SKM-1 treated with dmso at 0.1 percent for 144 hours (cell line): Measurements from ENCODE around the gene DPP3.
A peak's percentile ranks its signal among the peaks of the same experiment; 100 is the strongest.

Experiments used
- DNase-seq: peaks from one replicate; lab custom pipeline; 2025; ENCODE audit not compliant: unreplicated experiment; lab: John Stamatoyannopoulos, UW

Gene DPP3

DNA sequence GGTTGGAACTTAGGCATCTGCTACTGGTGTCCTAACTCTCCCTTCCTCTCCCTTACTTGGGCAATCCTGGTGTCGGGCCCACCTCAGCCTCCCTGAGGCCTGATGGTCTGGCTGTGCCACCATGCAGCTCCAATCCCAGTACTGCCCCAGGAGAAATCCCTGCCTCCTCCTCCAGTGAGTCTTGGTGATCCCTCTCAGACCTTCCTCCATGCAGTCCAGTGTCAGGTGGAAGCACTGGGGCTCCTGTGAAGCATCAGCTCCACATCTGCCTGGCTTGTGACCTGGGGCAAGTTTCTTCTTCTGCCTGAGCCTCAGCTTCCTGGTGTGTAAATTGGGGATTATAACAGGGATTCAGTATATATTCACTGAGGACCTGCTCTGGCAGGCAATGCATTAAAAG lies 15.3 kb upstream of the DPP3 start:
- DNase-seq = no peak

DNA sequence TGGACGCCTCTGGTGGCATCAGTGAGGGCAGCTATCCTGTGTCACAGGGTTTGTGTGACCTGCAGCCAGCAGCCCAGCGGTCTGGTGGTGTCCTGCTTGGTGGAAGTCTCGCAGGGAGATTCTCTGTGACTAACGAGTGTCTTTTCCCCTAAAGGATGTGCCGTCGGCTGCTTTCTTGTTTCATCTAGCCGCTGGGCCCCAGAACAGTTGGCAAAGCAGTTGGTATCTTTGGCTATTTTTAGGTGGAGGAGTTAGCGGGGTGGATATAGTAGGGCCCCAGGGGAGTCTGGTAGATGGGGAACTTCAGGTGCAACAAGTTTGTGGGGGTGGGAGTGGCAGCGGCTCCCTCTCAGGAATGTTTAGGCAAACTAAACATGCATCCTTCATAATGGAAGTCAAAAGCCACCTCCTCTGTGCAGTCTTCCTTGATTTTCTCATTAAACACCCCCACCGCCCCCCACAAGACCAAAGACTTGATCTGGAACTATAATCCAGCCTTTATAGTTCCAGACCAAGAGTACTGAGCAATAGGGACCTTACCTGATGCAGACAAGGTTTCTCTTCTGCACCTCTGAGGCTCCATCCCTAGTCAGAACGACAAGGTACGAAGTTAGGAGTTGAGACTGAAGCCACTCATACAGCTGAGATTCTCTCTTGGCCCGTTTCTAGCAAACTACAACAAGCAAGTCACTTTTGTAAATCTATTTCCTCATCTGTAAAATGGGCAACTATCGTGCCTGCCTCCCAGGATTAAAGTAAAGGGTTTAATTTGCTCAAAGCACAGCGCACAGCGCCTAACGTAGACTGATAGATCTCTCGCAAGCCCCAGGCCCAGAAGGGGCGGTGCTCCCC lies 14.6 kb upstream of the DPP3 start:
- no peak for DNase-seq

DNA sequence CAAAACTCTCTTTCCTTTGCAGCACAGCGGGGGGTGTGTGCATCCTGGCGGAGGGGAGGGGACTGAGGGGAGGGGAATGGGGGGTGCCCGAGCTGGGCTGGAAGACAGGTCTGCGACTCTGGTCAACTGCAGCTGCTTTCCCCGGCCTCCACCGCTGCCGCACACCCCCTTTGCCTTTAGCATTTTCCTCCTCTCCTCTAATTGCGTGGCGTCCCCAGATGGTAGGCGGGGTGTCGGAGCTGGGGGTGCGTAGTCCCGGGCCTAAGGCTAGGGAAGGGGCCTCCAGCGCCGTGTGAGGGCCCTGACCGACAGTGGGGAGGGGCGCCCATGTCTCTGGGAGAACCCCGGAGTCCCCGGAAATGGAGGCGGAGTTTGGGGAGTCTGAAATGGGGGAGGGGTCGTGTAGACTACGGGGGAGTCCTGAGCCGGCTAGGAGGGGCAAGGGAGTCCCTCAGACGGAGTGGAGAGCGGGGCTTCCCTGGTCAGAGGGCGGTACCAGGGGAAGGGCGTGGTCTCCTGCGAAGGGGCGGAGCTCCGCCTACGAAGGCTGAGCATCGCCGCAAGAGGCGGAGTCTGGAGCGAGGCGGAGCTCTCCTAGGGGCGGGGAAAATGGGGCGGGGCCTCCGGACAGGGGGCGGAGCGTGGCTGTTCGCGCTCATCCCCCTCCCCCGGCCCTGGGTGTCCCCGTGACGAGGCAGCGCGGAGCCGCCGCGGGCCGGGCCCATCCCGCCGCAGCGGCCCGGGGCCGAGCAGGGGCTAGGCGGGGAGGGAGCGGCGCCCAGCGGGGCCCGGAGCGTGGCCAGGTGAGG lies 13.8 kb upstream of the DPP3 start, which contains the start of gene PELI3:
Gene PELI3 (plus strand): TSS at position 681 of the 809 bp plus-strand sequence. CDS start 1,224 bp downstream, outside the sequence.
- DNase-seq = peak; percentile 77

GRCh38 chr11:66467034-66467659 lies 13.1 kb upstream of the DPP3 start:
- DNase-seq = no peak

- peak; percentile 86 for DNase-seq
Measured at GRCh38 chr11:66467756-66468155, 12.5 kb upstream of the DPP3 start.

GRCh38 chr11:66468691-66469090 lies 11.5 kb upstream of the DPP3 start:
- DNase-seq = no peak

GRCh38 chr11:66469441-66469840 lies 10.8 kb upstream of the DPP3 start:
- DNase-seq = no peak

GRCh38 chr11:66470015-66470414 lies 10.2 kb upstream of the DPP3 start:
- DNase-seq = no peak

DNA sequence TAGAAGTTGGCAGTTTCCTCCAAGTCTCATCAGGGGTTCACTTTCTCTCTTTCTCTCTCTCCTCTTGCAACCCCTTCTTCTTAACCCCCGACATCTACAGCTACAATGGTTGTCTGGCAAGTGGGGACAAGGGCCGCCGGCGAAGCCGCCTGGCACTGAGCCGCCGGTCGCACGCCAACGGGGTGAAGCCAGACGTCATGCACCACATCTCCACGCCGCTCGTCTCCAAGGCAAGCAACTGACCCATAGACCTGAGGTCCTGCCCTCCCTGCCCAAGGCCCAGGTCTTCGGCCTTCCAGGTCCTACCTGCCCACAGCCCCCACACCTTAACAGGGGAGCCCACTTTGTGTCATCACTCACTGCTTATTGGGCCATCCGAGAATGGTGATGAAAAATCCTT lies 9.1 kb upstream of the DPP3 start:
- DNase-seq = no peak

DNA sequence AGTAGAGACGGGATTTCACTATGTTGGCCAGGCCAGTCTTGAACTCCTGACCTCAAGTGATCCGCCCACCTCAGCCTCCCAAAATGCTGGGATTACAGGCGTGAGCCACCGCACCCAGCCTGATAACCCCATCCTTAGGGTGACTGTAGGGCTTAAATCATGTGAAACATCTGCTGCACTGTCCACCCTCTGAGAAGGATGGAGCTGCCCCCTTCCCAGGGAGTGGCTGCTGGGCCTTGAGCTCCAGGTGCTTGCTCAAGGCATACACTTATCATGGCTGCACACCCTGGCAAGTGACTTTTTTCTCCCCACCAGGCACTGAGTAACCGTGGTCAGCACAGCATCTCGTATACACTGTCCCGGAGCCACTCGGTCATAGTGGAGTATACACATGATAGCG lies 8.2 kb upstream of the DPP3 start:
- no peak for DNase-seq

DNA sequence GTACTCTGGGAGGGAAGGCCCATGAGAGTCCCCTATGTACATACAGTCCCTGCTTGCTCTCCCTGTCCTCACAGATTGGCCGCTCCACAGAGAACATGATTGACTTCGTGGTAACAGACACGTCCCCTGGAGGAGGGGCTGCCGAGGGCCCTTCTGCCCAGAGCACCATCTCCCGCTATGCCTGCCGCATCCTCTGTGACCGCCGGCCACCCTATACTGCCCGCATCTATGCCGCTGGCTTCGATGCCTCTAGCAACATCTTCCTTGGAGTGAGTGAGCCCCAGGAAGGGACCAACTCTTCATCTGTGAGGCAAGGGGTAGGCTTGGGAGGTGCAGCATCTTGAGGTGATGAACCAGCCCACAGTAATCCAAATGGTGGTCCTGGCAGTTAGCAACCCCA lies 7.1 kb upstream of the DPP3 start:
- no peak for DNase-seq

DNA sequence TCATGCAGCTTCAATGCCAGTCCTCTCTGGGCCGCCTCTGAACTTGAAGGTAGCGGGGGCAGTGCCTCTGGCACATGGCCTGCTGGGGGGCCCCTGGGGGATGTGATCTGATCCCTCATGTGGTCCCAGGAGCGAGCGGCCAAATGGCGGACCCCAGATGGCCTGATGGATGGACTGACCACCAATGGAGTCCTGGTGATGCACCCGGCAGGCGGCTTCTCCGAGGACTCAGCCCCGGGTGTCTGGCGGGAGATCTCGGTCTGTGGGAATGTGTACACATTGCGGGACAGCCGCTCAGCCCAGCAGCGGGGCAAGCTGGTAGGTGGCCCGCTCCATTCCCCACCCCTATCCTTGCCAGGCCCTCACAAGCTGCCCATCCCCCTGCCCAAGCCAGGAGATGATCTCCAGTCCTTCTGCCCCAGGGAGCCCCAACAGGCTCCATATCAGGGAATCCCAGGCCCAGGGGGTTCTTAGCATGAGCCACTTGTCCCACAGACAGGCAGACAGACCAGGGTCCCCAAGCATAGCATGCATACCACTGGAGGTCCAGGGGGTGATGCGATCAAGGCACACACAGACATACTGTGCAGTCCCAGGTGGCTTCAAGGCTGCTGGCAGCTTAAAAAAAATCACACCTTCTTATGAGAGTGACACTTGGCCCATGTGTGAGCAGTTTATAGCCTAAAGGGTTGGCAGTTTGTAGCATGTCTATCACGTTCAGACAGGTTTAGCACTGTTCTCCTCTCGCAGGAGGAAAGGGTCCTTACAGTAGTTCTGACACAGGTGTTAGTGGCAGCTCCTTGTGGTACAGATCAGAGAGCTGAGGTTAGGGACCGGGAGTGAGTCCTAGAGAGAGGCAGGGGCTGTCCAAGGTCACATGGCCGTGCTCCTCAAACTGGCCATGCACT lies 6.4 kb upstream of the DPP3 start:
- no peak for DNase-seq

- DNase-seq = no peak
Measured at GRCh38 chr11:66475349-66476172, 4.7 kb upstream of the DPP3 start.

GRCh38 chr11:66476173-66476840 lies 3.9 kb upstream of the DPP3 start:
- DNase-seq = no peak

DNA sequence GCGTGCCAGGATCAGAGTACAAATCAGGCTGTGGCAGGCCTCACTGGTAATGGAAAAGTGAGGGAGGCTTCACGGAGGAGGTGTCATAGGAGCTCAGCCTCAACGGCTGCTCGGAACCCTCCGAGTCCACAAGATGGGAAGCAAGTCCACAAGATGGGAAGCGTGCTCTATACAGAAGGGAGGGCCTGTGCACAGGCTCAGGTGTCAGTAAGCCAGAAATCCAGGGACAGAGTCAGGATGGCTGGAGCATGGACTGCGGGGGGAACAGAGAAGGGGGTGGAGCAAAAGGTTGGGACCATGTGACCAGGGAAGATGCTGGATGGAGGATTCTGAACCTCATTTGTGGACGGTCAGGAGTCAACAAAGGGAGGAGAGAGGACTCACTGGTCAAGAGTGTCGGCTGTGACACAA lies 3.4 kb upstream of the DPP3 start:
- no peak for DNase-seq

GRCh38 chr11:66477263-66478201 lies 2.7 kb upstream of the DPP3 start:
- DNase-seq = no peak

DNA sequence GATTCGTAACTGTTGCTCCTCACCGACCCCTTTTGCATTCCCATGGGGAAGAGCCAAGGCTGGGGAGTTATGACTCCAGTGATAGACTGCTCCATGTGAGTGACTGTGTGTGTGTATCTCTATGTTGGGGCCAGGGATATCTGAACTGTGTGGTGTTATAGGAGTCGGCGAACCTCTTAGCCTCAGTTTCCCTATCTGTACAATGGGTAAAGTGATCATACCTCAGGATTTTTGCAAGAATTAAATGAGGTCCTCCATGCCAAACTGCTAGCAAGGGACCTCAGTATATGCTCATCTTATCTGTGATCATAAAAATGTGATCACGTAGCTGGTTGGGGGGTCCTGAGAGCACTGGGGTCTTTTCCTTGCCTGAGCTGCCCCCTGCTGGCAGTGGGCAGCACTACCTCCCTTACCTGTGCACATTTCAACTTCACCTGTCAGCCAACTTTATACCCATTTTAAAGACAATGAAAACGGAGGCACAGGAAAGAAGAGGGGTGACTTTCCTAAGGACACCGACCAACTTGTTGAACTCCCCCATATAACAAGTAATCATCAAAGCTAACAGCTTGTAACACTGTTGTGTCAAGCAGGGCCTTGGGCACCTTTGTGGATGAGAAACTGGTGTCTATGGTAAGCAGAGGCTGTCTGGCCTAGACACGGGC lies 1.4 kb upstream of the DPP3 start:
- DNase-seq = no peak
